Lower leg skin (tissue), 3 donors: ENCODE data around the gene PDCD1LG2.

Source experiments
- CTCF ChIP-seq, 3 donors: fragments of 450-650 bp; IDR thresholded peaks; one replicate each; pipeline ENCODE4 v1.5.1; 2016; ENCODE audit warnings: antibody characterized with exemption in 3 of 3, mild to moderate bottlenecking in 3 of 3, moderate library complexity in 2 of 3
- POLR2A ChIP-seq, 2 donors: fragments of 450-650 bp; IDR thresholded peaks; one replicate each; pipeline ENCODE4 v1.6.1; 2016 to 2017; ENCODE audit warnings: antibody characterized with exemption in 2 of 2, mild to moderate bottlenecking in 1 of 2, moderate library complexity in 1 of 2

- TF ChIP-seq CTCF (IDR thresholded peaks at IDR 0.05) (no peak), POLR2A (IDR thresholded peaks at IDR 0.05) (no peak)
These were observed 23.3 kb upstream of the PDCD1LG2 start for GRCh38 chr9:5486988-5487387.
